Erythroblast (primary cell): ENCODE measurements around the gene NTN1.
"Not testable (repeated sequence)": the region's sequence is repeated elsewhere in the genome, so short reads cannot be mapped to it uniquely, and the experiment has no call there.

ENCODE experiments used
- DNase-seq, 2 experiments: peaks; one replicate each; lab custom pipeline; 2025; lab: John Stamatoyannopoulos, UW
- GATA1 ChIP-seq: IDR thresholded peaks from 2 replicates; pipeline ENCODE4 v1.6.1; 2011; ENCODE audit warnings: low read depth, mild to moderate bottlenecking, control low read depth, low read length, moderate library complexity
- POLR2A ChIP-seq: IDR thresholded peaks from 2 replicates; pipeline ENCODE4 v1.6.1; 2011; ENCODE audit warnings: mild to moderate bottlenecking, low read length

Gene NTN1

GRCh38 chr17:9021158-9021991, at the start of gene NTN1:
NTN1 (plus strand) TSS chr17:9021510; CDS start chr17:9022374, 864 bp downstream.
- no peak for TF ChIP-seq POLR2A
- no peak for TF ChIP-seq GATA1
- DNase-seq = peak; percentile 36 to 41

DNA sequence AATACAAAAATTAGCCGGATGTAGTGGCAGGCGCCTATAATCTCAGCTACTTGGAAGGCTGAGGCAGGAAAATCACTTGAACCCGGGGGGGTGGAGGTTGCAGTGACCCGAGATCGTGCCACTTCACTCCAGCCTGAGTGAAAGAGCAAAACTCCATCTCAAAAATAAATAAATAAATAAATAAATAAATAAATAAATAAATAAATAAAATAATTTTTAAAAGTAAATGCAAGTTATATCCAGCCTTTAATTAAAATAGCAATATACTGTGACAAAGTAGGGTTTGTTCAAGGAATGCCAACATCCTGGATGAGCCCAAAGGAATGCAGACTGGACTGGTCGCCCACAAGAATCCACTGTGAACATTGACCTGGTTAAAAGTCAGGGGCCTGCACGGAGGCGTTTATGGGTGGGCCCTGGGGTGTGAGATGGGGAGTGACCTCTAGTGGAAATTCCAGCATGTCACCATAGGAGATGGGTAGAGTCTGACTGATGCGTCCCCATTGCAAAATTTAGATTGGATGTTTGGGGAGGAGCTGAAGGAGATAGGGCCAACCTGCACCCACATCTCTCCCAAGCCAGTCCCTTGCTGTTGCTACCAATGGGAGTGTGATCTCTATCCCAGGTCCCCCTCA, 46.1 kb upstream of the NTN1 start:
- no peak for DNase-seq
- TF ChIP-seq GATA1 (no peak), POLR2A (no peak)

DNA sequence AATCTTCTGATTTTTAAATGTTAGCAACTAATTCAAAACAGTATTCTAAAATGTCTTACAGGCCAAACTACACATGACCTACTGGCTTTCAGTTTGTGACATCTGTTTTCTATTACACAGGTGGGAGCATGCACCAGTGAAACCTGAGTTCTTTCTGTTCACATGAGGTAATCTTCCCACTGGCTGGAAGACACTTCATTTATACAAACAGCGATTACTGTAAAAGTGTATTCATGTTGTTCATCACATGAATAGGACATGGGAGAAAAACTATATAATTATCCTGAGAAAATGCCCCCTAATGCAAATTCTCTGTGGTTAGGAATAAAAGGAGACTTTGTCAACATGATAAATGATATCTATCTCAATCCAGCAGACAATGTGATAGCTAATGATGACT, 44.7 kb upstream of the NTN1 start:
- DNase-seq = no peak
- TF ChIP-seq POLR2A = no peak
- TF ChIP-seq GATA1 = no peak

- TF ChIP-seq POLR2A = no peak
- TF ChIP-seq GATA1 = no peak
- no peak for DNase-seq
These were observed 41.6 kb upstream of the NTN1 start for GRCh38 chr17:8979715-8980114.

DNA sequence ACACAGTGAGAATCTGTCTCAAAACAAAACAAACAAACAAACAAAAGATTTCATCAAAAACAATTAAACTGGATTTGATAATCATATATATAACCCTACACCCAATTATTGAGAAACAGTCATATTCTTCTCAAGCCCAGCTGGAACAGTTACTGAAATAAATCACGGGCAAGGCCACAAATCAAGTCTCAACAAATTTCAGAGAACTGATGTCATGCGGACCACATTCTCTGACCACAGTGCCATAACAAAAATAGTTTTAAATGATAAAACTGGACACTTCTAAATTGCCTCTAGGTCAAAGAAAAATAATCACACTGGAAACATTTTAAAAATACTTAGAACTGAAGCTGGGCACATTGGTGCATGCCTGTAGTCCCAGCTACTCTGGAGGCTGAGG, 39.9 kb upstream of the NTN1 start:
- no peak for TF ChIP-seq POLR2A
- TF ChIP-seq GATA1 = no peak
- no peak for DNase-seq

DNA sequence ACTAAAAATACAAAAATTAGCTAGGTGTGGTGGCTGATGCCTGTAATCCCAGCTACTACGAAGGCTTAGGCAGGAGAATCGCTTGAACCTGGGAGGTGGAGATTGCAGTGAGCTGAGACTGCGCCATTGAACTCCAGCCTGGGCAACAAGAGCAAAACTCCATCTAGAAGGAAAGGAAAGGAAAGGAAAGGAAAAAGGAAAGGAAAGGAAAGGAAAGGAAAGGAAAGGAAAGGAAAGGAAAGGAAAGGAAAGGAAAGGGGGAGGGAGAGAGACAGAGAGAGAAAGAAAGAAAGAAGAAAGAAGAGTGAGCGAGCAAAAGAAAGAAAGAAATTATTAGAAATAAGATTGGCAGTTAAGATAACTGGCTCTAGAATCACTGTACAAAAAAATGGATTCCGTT, 37.1 kb upstream of the NTN1 start:
- DNase-seq = not testable (repeated sequence)

GRCh38 chr17:8985054-8985701, 36.1 kb upstream of the NTN1 start:
- no peak for DNase-seq
- TF ChIP-seq POLR2A (no peak), GATA1 (no peak)

GRCh38 chr17:8986295-8986694, 35.0 kb upstream of the NTN1 start:
- no peak for DNase-seq
- TF ChIP-seq POLR2A (no peak), GATA1 (no peak)

DNA sequence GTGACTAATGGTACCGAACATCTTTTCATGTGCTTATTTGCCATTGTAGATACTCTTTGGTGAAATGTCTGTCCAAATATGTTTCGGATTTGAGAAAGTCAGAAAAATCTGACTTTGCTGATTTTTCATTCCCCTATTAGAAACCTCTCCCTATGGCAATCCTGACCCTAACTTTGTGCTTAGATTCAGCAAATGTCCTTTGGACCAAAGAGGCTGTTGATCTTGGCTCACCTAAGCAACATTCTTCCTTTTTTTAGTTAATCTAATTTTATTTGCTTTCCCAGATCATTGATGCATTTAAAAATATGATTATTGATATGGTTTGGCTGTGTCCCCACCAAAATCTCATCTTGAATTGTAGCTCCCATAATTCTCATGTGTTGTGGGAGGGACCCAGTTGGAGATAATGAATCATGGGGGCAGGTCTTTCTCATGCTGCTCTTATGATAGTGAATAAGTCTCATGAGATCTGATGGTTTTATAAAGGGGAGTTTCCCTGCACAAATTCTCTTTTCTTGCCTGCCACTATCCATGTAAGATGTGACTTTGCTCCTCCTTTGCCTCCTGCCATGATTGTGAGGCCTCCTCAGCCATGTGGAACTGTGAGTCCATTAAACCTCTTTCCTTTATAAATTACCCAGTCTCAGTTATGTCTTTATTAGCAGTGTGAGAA, 32.9 kb upstream of the NTN1 start:
- not testable (repeated sequence) for DNase-seq

DNA sequence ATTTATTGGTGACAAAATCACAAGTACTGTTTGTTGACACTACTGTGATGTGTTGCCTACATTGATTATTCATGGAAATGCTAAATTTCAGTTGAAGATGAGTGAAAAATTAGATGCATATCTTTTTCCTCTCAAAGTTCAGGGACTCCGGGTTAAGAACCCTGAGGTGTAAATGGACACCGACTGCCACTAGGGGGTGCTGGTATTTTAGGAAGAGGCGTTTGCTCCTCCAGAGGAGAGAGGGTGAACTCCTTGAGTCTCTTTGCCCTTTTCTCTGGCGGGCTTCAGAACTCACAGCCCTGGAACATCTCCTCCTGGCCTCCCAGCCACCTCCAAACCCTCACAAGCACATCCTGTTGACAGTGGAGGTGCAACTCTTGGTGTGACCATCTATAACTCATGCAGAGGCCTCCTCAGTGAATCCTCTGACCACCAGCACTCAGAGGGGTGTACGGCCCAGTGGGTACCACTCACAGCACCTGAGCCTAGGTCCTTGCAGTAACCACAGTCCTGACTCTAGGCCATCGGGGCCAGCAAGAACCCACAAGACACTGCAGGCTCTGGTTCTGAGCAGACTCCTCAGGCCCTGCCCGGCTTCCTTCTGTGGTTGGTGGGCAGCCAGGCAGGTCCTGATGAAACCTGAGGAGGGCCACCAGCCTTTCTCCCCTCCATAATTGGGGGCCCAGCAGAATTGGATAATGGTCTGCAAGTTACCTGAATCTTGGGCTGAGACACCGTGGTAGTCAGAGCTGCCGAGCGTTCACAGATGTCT, 29.6 kb upstream of the NTN1 start:
- peak; percentile 54 to 70 for DNase-seq
- TF ChIP-seq POLR2A = no peak
- no peak for TF ChIP-seq GATA1

GRCh38 chr17:8994319-8994718, 27.0 kb upstream of the NTN1 start:
- TF ChIP-seq GATA1 (no peak), POLR2A (no peak)
- peak; percentile 15 to 46 for DNase-seq

GRCh38 chr17:8995711-8996110, 25.6 kb upstream of the NTN1 start:
- no peak for TF ChIP-seq POLR2A
- TF ChIP-seq GATA1 = no peak

DNA sequence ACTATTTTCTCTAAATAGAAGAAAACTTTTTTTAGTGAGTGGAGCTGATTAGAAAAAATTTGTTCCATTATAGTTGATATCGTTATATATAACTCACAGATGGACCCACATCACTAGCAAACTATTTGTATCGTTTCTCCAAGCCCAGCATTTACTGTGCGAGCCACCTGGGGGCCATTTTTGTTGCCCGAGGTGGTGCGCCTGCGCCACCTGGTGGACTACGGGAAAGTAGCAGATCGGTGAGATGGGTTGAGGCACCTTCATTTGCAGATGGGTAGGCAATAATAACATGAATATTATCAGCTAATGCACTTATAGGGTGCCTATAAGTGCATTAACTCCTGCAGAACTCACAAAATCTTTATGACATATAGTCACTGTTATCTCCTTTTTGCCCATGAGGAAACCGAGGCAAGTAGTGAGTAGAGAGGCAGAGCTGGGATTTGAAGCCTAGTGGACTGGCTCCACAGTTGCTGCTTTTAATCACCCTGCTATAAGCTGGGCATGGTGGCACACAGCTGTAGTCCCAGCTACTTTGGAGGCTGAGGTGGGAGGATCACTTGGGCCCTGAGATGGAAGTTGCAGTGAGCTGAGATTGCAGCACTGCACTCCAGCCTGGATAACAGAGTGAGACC, 23.2 kb upstream of the NTN1 start:
- TF ChIP-seq POLR2A (no peak), GATA1 (no peak)
- DNase-seq = peak; percentile 62 to 75

More at GRCh38 chr17:8995711-8996110, 25.6 kb upstream of the NTN1 start:
- DNase-seq = no peak
